H1 (cell line): ENCODE measurements around the gene IL6R. TPM values are rescaled to one million over a fixed set of nuclear protein-coding genes. Genes with fewer than 3 reads are reported as not detected.

Experiments
- RAD21 ChIP-seq, 2 experiments: IDR thresholded peaks in 1 of 2; conservative IDR thresholded peaks in 1 of 2; 2 replicates each; pipeline ENCODE4 v1.6.1; 2011; ENCODE audit warnings: low read depth in 2 of 2, low read length in 2 of 2, improper control_type of control experiment in 1 of 2, inconsistent platforms in 1 of 2, mild to moderate bottlenecking in 1 of 2, moderate library complexity in 1 of 2
- SP1 ChIP-seq: IDR thresholded peaks from 2 replicates; pipeline ENCODE4 v1.6.1; 2011; ENCODE audit warnings: low read depth, low read length
- SUZ12 ChIP-seq: fragments of 200-600 bp; sonication (generic); IDR thresholded peaks from 2 replicates; pipeline ENCODE4 v1.6.1; 2012; ENCODE audit warnings: mild to moderate bottlenecking, inconsistent platforms, low read length, moderate library complexity, mixed read lengths
- polyA plus RNA-seq, 7 experiments: library from polyadenylated mRNA; depleted of rRNA in 3 of 7; stranded (reverse) in 5 of 7; unstranded in 2 of 7; fragments of >200 nt in 5 of 7; fragments of 200-250 nt in 2 of 7; gene quantifications; 1 replicate in 5 of 7; 2 replicates in 1 of 7; 4 replicates in 1 of 7; pipeline versions ENCODE4 v1.2.1 to v1.2.3, GENCODE V29; 2011 to 2013; ENCODE audit warnings: missing spikeins in 2 of 7, mixed read lengths in 2 of 7
- total RNA-seq: library from RNA; stranded (reverse); fragmentation: NEBNext Ultra II Directional; extraction: Animal tissue kit (Norgen Biotek cat#: 25700); gene quantifications from 2 replicates; pipeline ENCODE4 v1.2.1, GENCODE V29; 2021
- TF ChIP-seq, protein P1 (sequence below), 3 experiments: IDR thresholded peaks; 1 replicate in 2 of 3; 2 replicates in 1 of 3; pipeline versions ENCODE4 v1.5.1 to v1.6.1; 2011; ENCODE audit warnings: low read length in 3 of 3, mild to moderate bottlenecking in 3 of 3, inconsistent platforms in 2 of 3, low read depth in 1 of 3, moderate library complexity in 1 of 3; ENCODE audit not compliant: insufficient read depth in 1 of 3; ENCODE audit errors: control extremely low read depth in 1 of 3

Gene IL6R
- total and polyA plus RNA-seq, 2 of the 8 experiments (the other 6 are each of a cell fraction or from before 2014, with no cell fraction given), result 2.3 to 3.0 TPM

DNA sequence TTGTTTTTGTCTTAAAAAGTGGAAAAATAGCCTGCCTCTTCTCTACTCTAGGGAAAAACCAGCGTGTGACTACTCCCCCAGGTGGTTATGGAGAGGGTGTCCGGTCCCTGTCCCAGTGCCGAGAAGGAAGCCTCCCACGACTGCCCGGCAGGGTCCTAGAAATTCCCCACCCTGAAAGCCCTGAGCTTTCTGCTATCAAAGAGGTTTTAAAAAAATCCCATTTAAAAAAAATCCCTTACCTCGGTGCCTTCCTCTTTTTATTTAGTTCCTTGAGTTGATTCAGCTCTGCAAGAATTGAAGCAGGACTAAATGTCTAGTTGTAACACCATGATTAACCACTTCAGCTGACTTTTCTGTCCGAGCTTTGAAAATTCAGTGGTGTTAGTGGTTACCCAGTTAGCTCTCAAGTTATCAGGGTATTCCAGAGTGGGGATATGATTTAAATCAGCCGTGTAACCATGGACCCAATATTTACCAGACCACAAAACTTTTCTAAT, 61.8 kb downstream of the IL6R start (continued):
- TF ChIP-seq, protein P1, sequence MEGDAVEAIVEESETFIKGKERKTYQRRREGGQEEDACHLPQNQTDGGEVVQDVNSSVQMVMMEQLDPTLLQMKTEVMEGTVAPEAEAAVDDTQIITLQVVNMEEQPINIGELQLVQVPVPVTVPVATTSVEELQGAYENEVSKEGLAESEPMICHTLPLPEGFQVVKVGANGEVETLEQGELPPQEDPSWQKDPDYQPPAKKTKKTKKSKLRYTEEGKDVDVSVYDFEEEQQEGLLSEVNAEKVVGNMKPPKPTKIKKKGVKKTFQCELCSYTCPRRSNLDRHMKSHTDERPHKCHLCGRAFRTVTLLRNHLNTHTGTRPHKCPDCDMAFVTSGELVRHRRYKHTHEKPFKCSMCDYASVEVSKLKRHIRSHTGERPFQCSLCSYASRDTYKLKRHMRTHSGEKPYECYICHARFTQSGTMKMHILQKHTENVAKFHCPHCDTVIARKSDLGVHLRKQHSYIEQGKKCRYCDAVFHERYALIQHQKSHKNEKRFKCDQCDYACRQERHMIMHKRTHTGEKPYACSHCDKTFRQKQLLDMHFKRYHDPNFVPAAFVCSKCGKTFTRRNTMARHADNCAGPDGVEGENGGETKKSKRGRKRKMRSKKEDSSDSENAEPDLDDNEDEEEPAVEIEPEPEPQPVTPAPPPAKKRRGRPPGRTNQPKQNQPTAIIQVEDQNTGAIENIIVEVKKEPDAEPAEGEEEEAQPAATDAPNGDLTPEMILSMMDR (IDR thresholded peaks at IDR 0.05; ENCODE audit: control extremely low read depth in 1 of 3, insufficient read depth in 1 of 3, low read depth in 1 of 3, low read length in 3 of 3), result peak; percentile 16 to 31 (median 24)
- no peak for TF ChIP-seq SP1
- TF ChIP-seq RAD21 (IDR thresholded peaks at IDR 0.05 in 1 of 2, conservative IDR thresholded peaks at IDR 0.05 in 1 of 2; ENCODE audit: low read depth in 2 of 2, low read length in 2 of 2), result peak; percentile 17 to 44; a peak in 3 of 4 replicates
- no peak for TF ChIP-seq SUZ12
